ENCODE measurements around the gene TFF2.

Gene TFF2

DNA sequence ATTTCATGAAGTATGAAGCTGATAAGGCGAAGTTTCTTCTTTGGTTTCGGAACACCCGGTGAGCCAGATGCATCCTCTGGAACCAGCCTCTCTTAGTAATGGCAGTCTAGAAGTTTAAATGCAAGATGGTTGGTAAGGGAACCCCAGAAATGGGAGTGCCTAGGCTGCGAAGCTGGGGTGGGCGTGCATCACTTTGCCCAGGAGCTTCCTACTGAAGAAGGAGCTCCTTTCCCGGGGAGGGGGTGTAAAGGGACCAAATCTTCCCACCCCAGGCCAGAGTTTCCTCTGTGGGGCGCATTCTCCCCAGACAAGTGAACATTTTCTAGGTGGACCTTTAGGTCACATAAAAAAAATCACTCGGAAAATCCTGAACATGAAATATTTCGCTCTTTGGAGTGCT lies 4.4 kb downstream of the TFF2 start:
- ATAC-seq = no peak

GRCh38 chr21:42344631-42345030 lies 6.2 kb downstream of the TFF2 start:
- ATAC-seq = no peak

DNA sequence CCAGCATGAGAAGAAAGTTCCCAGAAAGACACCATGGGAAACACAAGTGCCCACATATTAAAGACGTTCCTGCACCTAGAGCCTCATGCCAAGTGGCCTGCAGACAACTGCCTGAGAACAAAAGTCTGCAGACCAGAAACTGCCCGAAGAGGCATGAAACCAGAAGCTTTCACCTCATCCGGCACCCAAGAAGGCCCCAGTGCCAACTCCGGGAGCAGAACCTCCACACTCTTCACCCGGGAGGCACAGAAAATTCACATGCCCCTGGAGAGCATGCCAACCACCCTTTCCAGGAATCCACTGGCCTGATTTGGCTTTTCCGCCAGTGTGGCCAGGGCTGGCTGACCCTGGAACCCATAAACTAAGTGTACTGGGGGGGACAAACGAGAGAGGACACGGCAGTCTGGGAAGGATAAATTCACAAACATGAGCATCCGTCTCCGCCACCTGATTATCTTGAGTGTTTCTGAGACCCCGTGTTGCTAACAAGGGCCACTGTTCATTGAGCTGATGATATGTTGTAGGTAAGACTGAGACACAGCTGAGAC lies 6.8 kb downstream of the TFF2 start:
- ATAC-seq = no peak

DNA sequence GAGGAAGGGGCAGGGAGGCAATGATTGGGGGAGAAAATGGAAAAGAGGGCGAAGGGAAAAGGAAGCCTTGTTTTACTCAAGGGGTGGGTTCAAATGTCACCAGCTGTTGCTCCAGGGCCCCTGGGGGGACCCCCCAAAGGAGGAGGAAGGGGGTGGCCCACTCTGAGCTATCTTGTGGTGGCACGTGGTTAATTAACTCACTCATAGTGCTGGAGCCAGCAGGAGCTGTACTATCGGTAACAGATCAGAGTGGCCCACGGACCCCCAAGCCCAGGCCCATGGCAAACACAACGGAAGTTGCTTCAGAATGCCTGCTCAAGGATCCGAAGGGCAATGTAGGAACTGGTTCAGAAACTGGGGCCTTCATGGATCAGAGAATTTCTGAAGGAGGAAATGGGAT lies 7.2 kb downstream of the TFF2 start:
- ATAC-seq = no peak

- ATAC-seq = no peak
These were observed 7.7 kb downstream of the TFF2 start for GRCh38 chr21:42343101-42343500.

GRCh38 chr21:42341776-42342542 lies 8.8 kb downstream of the TFF2 start:
- ATAC-seq = no peak

GRCh38 chr21:42340187-42341050 lies 10.4 kb downstream of the TFF2 start:
- ATAC-seq = no peak

- ATAC-seq = peak; percentile 57 to 80
These were observed 11.8 kb downstream of the TFF2 start for GRCh38 chr21:42338729-42339715.

DNA sequence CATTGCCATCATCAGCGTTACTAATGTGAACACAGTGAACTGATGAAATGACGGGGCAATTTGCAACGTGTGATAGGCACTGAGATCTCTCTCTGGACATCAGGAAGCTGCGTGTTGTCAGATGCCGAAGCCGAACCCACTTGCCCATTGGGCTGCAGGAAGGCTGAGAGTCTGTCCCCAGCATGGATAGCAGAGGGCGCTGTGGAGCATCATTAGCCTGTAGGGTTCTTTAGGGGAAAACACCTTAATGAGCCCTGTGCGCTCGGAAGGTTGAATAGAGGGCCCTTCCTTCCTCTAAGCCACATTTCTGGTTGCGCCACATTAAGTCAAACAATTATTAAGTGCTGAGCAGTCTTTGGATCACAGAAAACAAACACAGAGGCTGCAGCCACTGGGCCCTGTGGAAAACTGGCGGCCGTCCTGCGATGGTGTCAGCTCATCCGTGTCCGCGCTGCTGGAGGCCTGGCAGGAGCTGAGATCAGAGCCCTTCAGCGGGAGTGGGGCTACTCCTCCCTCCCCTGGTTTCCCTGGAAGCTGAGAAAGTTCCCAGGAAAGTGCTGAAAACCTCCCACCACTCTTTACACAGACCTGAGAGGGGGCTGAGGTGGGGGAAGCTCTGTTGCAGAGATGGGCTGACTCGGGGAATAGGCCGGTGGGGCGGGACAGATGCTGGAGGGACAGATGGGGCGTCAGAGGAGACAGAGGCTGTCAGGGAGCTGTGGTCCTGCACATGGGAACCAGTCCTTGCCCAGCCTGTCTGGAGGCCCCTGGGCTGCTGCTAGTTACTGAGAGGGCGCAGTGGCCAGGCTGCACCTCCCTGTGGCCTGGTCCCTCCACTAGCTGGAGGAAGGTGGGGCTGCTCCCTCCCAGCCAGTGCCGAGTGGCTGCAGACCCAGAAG lies 12.7 kb downstream of the TFF2 start:
- ATAC-seq = peak; percentile 87 to 92

GRCh38 chr21:42337276-42337675 lies 13.5 kb downstream of the TFF2 start:
- ATAC-seq = no peak

DNA sequence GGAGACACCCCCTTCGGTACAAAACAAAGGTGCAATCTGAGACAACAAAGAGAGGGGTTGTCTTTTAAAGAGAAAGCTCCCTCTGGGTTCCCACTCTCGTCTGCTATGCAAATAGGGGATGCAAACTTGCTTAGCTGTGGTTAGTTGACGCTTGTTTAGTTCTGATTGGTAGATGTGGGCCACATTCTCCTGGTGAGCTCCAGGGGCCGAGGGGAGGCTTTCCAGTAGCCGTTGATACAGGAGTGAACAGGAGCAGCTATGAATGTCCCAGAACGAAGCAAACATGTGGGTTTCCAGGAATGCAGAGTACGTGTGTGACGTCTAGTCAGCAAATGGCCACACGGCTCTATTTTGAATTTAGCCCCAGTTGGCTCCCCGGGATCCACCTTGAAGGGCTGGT lies 14.7 kb downstream of the TFF2 start:
- ATAC-seq = no peak

DNA sequence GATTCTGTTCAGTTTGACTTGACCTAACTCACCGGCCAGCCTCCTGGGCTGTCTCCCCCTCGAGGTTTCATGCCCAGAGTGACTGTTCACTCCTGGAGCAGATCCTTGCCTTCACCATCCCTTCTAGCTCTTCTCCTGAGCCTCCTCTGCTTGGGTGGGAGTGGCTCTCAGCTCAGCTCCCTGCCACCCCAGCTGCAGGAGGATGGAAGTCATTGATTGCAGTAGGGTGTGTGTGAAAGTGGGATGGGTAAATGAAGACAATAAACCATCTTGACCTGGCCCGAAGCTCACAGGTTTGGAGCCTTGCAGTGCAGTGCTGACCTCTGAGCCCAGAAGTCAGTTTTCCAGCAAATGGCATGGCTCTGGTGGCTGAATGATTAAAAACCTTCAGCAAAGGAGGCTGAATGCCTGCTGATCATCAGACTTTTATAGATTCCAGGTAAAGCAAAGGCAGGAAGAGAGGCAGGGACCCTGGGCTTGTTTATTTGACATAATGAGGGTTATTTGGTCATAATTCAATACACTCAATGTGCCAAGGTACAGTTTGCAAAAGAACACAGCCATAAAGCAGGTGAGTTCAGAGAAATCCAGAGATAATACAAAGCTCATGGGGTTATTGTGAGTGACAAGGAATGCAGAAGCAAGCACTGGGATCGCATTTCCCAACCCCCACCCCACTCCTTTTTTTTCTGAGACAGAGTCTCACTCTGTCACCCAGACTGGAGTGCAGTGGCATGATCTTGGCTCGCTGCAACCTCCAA lies 18.1 kb downstream of the TFF2 start:
- ATAC-seq = no peak

DNA sequence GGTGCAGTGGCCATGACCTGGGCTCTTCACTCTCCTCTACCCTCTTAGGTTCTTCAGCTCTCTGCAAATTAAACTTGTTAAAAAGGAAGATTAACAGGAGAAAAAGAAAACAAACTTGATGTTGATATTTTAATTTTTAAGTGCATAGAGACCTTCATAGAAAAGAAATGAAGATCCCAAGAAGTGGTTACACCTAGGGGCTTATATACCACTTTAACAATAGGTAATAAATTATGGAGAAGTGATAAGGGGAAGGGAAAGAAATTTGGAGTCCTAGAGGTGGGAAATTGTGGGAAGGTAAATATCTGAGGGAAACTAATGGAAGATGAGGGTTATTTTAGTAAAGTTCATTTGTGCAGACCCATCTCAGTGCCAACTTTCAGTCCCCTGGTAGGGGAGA lies 19.1 kb downstream of the TFF2 start:
- no peak for ATAC-seq

GRCh38 chr21:42330380-42331371 lies 20.1 kb downstream of the TFF2 start:
- ATAC-seq = no peak

DNA sequence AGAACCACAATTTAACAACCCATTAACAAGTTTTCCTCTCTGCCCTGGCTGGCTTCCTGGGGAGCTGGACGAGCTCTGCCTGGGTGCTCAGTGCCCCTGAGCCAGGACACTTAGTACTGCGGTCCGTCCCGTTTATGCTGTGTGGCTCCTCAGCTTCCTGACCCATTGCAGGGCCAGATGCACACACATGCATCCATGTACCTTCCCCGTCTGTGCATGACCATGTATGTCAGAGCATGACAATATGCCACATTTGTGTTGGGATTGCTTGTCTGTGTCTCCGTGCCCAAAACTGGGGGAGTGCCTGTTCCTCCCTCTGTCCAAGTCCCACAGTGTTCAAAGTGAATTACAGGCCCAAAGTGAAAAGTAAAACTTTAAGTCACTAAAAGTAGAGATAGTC lies 25.9 kb downstream of the TFF2 start:
- ATAC-seq = no peak

DNA sequence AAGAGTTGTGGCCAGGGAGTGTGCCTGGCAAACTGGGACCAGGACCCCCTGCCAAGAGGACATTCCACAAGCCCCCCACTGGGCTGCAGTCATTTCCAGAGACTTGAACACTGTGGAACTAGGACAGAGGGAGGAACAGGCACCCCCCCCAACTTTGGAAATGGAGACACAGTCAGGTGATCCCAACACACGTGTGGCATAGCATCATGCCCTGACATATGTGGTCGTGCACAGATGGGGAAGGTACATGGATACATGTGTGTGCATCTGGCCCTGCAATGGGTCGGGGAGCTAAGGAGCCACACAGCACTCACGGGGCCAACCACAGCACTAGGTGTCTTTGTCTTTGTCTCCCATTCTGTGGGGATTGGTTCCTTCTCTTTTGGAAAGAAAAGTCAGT lies 28.9 kb downstream of the TFF2 start:
- no peak for ATAC-seq

DNA sequence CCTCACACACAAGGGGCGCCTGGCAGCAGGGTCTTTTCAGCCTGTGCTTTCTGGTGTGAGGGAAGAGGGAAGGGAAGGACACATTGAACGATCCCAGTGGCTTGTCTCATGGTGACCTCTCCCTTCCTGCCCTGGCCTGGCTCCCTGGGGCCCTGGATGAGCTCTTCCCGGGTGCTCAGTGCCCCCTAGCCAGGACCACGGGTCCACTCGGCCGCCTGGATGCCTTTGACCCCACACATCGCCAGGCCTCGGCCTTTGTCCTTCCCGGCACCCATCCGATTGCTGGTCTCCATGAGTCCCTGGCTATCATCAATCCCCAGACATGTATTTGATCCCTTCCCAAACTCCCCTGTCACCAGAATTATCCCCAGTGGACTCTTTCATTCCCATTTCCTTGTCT lies 29.6 kb downstream of the TFF2 start:
- no peak for ATAC-seq

GRCh38 chr21:42320791-42321190 lies 30.0 kb downstream of the TFF2 start:
- ATAC-seq = no peak

- no peak for ATAC-seq
These were observed 30.8 kb downstream of the TFF2 start for GRCh38 chr21:42319851-42320572.
